Body of pancreas (tissue), 4 donors: Measurements from ENCODE around the gene RBM11. TPM values are rescaled to one million over a fixed set of nuclear protein-coding genes. Genes with fewer than 3 reads are reported as not detected.

ENCODE experiments used
- ATAC-seq: fragments of 150-250 bp; one replicate; pipeline ENCODE4 v1.9.1; 2016
- DNase-seq, 4 donors: peaks; one replicate each; pipeline ENCODE4 v3.0.0-alpha.2; 2019
- H3K27ac ChIP-seq, 4 donors: fragments of 200-600 bp; sonication (generic); 1 replicate in 3 of 4; 2 replicates in 1 of 4; pipeline versions ENCODE4 v1.5.1 to v1.6.1; 2016 to 2019; ENCODE audit warnings: mild to moderate bottlenecking in 1 of 4, mixed read lengths in 1 of 4, moderate library complexity in 1 of 4
- H3K27me3 ChIP-seq, 2 donors: fragments of 200-600 bp; sonication (generic); one replicate each; pipeline ENCODE4 v1.6.0; 2016; ENCODE audit warnings: mild to moderate bottlenecking in 1 of 2
- H3K36me3 ChIP-seq, 2 donors: fragments of 200-600 bp; sonication (generic); replicated peaks in 1 of 2; 2 replicates each; pipeline ENCODE4 v1.5.1; 2016; ENCODE audit warnings: low read depth in 2 of 2; ENCODE audit not compliant: insufficient read depth in 1 of 2
- H3K4me1 ChIP-seq: fragments of 200-600 bp; sonication (generic); one replicate; pipeline ENCODE4 v1.6.0; 2016
- H3K4me3 ChIP-seq, 2 donors: fragments of 200-600 bp; sonication (generic); 1 replicate in 1 of 2; 2 replicates in 1 of 2; pipeline ENCODE4 v1.5.1; 2016 to 2019
- H3K9me3 ChIP-seq, 3 donors: fragments of 200-600 bp; sonication (generic); 1 replicate in 2 of 3; 2 replicates in 1 of 3; pipeline ENCODE4 v1.5.1; 2016
- CTCF ChIP-seq, 7 experiments: fragments of 450-650 bp in 4 of 7; fragments of 200-600 bp in 3 of 7; sonication (generic) in 3 of 7; IDR thresholded peaks; one replicate each; pipeline ENCODE4 v1.5.1; 2016 to 2019; ENCODE audit warnings: antibody characterized with exemption in 7 of 7
- POLR2A ChIP-seq, 3 donors: fragments of 450-650 bp; IDR thresholded peaks; one replicate each; pipeline ENCODE4 v1.6.1; 2016; ENCODE audit warnings: antibody characterized with exemption in 3 of 3, mild to moderate bottlenecking in 2 of 3
- WGBS, 2 donors: methylation state at CpG; one replicate each; pipeline ENCODE4 v1.1.5; 2017; 5-methylcytosine and 5-hydroxymethylcytosine counted together
- intact Hi-C: fragments of 100-400 bp; cut with DNase I; formaldehyde crosslinking; loops from one replicate; pipeline ENCODE4 v1.15.1; 2023
- total RNA-seq, 2 donors: library from RNA; depleted of rRNA; stranded (reverse); fragments of >200 nt; gene quantifications; one replicate each; pipeline ENCODE4 v1.1.0, GENCODE V29; 2016

RBM11 gene
- total RNA-seq, 2 donors from 2014 or later, result 0.52 TPM; not detected in 1

DNA sequence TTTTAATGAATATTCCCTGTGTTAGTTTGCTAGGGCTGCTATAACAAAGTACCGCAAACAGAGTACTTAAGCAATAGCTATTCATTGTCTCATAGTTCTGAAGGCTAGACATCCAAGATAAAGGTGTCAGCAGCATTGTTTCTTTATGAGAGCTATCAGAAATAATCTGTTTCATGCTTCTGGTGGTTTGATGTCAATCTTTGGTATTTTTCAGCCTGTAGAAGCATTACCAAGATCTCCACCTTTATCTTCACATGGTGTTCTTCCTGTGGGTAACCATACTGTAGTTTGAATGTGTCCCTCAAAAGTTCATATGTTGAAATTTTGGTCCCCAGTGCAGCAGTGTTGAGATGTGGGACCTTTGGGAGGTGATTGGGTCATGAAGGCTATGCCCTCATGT lies 7.4 kb downstream of the RBM11 start:
- no peak for ATAC-seq
- WGBS, 2 donors, result 89 to 95% methylated on average over 1 of the region's 1 CpG
- no peak for DNase-seq
- Histone ChIP-seq H3K4me3 (no peak overlapping the region), H3K4me1 (no peaks in the 10 kb centered on the region), H3K9me3 (no peaks in the 10 kb centered on the region), H3K27ac (no peak overlapping the region), H3K27me3 (no peaks in the 10 kb centered on the region), H3K36me3 (no peaks in the 10 kb centered on the region)
- intact Hi-C loops, result no loop called here
- no peak for TF ChIP-seq POLR2A (IDR thresholded peaks at IDR 0.05)
- TF ChIP-seq CTCF (IDR thresholded peaks at IDR 0.05), result no peak

GRCh38 chr21:14229399-14229798 lies 13.4 kb downstream of the RBM11 start:
- 55% methylated on average over 1 of the region's 1 CpG for WGBS, 2 donors
- no peaks in the 10 kb centered on the region for H3K36me3 ChIP-seq
- no peak overlapping the region for H3K4me3 ChIP-seq
- TF ChIP-seq CTCF (IDR thresholded peaks at IDR 0.05), result no peak
- TF ChIP-seq POLR2A (IDR thresholded peaks at IDR 0.05), result no peak
- H3K9me3 ChIP-seq, result peaks cover 0 to 9% (median 0%) of the 10 kb centered on the region in 3 donors
- no peaks in the 10 kb centered on the region for H3K4me1 ChIP-seq
- intact Hi-C loops, result no loop called here
- ATAC-seq (no peak), DNase-seq (no peak)
- no peaks in the 10 kb centered on the region for H3K27me3 ChIP-seq
- no peak overlapping the region for H3K27ac ChIP-seq

DNA sequence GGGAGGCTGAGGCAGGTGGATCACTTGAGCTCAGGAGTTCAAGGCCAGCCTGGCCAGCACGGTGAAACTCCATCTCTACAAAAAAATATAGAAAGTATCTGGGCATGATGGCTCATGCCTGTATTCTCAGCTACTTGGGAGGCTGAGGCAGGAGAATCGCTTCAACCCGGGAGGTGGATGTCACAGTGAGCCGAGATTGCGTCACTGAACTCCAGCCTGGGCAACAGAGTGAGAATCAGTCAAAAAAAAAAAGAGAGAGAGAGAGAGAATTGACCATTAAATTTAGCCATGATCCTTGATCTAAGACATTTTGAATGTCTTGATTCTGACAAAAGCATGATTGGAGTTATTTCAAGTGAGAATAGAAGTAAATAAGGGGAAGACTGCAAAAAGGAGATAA lies 19.1 kb downstream of the RBM11 start:
- H3K4me3 ChIP-seq, result no peak overlapping the region
- no peaks in the 10 kb centered on the region for H3K36me3 ChIP-seq
- H3K9me3 ChIP-seq, result no peaks in the 10 kb centered on the region
- no peak overlapping the region for H3K27ac ChIP-seq
- TF ChIP-seq CTCF (IDR thresholded peaks at IDR 0.05) (no peak), POLR2A (IDR thresholded peaks at IDR 0.05) (no peak)
- 68 to 76% methylated on average over 5 of the region's 5 CpGs for WGBS, 2 donors
- DNase-seq, result no peak
- no peaks in the 10 kb centered on the region for H3K27me3 ChIP-seq
- ATAC-seq, result no peak
- intact Hi-C loops, result no loop called here
- no peaks in the 10 kb centered on the region for H3K4me1 ChIP-seq

DNA sequence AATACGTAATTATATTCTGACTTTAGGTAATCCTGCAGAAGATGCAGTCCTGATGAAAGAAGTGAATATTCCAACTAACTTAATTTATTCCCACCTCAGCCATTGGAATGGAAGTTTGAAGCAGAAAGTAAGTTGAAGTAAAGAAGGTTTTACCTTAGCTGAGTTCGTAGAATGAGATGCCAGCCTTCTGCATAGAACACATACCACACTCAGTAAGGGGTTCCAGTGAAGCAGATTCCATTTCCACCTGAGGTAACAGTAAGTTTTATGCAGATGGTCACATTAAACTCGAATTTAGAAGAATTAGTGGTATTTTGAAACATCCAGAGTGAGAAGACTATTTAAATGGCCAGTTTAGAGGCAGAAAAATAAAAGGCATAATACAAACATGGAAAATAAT lies 20.2 kb downstream of the RBM11 start:
- no peak for ATAC-seq
- H3K9me3 ChIP-seq, result no peaks in the 10 kb centered on the region
- no peak overlapping the region for H3K27ac ChIP-seq
- no peaks in the 10 kb centered on the region for H3K36me3 ChIP-seq
- no peaks in the 10 kb centered on the region for H3K27me3 ChIP-seq
- no peak for DNase-seq
- 36 to 43% methylated on average over 3 of the region's 3 CpGs for WGBS, 2 donors
- TF ChIP-seq CTCF (IDR thresholded peaks at IDR 0.05), result no peak
- no peak for TF ChIP-seq POLR2A (IDR thresholded peaks at IDR 0.05)
- intact Hi-C loops, result no loop called here
- no peaks in the 10 kb centered on the region for H3K4me1 ChIP-seq
- no peak overlapping the region for H3K4me3 ChIP-seq

- Histone ChIP-seq H3K4me1 (no peaks in the 10 kb centered on the region), H3K36me3 (no peaks in the 10 kb centered on the region), H3K27me3 (no peaks in the 10 kb centered on the region), H3K9me3 (no peaks in the 10 kb centered on the region), H3K27ac (no peak overlapping the region), H3K4me3 (no peak overlapping the region)
- no peak for DNase-seq
- intact Hi-C loops, result no loop called here
- TF ChIP-seq POLR2A (IDR thresholded peaks at IDR 0.05) (no peak), CTCF (IDR thresholded peaks at IDR 0.05) (no peak)
- no peak for ATAC-seq
- WGBS, 2 donors, result 74 to 87% methylated on average over 2 of the region's 2 CpGs
These were observed 23.3 kb downstream of the RBM11 start for GRCh38 chr21:14239281-14239680.
